HL-60 (cell line): ENCODE data around the gene MARCKSL1.

Experiments
- TF ChIP-seq, protein P1 (sequence below): IDR thresholded peaks from 2 replicates; pipeline ENCODE4 v1.6.1; 2012; ENCODE audit warnings: low read depth; ENCODE audit not compliant: insufficient replicate concordance
- TF ChIP-seq, protein P2 (sequence below): IDR thresholded peaks from one replicate; pipeline ENCODE4 v1.5.1; 2011; ENCODE audit warnings: low read length, control low read depth, inconsistent platforms; ENCODE audit not compliant: insufficient read depth

DNA sequence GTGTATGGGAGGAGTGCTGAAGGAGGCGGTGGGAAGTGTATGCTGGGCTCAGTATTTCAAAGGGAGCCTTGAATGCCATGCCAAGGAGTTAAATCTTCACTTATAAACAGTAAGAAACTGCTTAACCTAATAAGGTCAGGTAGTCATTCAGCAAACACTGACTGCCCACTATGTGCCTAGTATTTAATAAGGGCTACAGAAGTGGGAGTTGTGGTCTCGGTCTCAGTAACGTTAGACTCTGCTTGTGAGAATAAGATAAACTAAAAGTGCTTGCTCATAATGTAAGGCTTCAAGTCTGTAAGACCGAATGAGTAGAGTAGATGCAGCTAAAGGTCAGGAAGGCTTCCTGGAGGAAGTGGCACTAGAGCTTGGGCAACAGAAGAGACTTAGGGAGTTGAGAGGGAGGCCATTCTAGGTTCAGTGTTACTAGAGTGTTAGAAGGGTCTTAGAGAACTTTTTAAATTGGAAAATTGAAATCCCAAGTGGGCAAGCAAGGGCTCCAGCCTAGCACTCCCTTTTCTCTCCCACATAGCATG, 6.0 kb downstream of the MARCKSL1 start:
- TF ChIP-seq, protein P1, sequence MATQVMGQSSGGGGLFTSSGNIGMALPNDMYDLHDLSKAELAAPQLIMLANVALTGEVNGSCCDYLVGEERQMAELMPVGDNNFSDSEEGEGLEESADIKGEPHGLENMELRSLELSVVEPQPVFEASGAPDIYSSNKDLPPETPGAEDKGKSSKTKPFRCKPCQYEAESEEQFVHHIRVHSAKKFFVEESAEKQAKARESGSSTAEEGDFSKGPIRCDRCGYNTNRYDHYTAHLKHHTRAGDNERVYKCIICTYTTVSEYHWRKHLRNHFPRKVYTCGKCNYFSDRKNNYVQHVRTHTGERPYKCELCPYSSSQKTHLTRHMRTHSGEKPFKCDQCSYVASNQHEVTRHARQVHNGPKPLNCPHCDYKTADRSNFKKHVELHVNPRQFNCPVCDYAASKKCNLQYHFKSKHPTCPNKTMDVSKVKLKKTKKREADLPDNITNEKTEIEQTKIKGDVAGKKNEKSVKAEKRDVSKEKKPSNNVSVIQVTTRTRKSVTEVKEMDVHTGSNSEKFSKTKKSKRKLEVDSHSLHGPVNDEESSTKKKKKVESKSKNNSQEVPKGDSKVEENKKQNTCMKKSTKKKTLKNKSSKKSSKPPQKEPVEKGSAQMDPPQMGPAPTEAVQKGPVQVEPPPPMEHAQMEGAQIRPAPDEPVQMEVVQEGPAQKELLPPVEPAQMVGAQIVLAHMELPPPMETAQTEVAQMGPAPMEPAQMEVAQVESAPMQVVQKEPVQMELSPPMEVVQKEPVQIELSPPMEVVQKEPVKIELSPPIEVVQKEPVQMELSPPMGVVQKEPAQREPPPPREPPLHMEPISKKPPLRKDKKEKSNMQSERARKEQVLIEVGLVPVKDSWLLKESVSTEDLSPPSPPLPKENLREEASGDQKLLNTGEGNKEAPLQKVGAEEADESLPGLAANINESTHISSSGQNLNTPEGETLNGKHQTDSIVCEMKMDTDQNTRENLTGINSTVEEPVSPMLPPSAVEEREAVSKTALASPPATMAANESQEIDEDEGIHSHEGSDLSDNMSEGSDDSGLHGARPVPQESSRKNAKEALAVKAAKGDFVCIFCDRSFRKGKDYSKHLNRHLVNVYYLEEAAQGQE: no peak
- TF ChIP-seq, protein P2, sequence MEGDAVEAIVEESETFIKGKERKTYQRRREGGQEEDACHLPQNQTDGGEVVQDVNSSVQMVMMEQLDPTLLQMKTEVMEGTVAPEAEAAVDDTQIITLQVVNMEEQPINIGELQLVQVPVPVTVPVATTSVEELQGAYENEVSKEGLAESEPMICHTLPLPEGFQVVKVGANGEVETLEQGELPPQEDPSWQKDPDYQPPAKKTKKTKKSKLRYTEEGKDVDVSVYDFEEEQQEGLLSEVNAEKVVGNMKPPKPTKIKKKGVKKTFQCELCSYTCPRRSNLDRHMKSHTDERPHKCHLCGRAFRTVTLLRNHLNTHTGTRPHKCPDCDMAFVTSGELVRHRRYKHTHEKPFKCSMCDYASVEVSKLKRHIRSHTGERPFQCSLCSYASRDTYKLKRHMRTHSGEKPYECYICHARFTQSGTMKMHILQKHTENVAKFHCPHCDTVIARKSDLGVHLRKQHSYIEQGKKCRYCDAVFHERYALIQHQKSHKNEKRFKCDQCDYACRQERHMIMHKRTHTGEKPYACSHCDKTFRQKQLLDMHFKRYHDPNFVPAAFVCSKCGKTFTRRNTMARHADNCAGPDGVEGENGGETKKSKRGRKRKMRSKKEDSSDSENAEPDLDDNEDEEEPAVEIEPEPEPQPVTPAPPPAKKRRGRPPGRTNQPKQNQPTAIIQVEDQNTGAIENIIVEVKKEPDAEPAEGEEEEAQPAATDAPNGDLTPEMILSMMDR: no peak
